ENCODE data around the gene ZNF48. TPM values are rescaled to one million over a fixed set of nuclear protein-coding genes. Genes with fewer than 3 reads are reported as not detected.

Gene ZNF48
- total RNA-seq = 9.0 and 13.0 TPM in 2 replicates

DNA sequence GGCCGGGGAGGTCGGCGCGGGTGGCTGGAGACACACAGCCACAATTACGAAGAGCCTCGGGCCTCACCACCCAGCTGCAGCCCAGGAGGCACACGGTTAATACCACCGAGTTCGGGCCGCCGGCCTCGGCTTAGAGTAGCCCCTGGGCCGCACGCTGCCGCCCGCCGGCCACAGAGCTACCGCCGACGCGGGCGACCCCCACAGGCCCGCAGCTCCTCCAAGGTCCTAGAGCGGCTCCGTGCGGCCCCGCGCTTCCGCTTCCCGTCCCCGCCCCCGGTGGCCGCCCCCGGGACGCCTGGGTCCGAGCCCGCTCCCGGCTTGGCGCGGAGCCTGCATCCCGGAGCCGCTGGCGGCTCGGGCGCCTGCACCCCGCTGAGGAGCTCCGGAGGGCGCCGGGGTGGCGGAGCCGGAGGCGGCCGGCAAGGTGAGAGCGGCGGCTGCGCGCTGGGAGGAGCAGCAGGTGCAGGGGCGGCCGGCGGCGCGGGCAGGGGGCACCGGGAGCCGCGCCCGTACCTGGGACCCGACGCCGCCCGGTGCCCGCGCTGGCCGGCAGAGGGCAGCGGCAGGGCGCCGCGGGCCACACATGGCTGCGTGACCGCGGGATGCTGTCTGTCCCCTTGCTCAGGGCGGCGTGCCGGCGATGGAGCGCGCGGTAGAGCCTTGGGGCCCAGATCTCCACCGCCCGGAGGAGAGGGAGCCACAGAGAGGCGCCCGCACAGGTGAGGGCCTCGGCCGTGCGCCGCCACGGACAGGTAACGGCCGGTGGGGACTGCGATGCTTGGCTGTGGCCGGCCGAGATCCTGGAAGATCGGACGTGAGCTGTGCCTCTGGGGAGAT lies at the start of gene ZNF48:
Gene ZNF48, plus strand, starts transcription at position 266 of the 837 bp plus-strand sequence. Its CDS starts 375 bp downstream, at position 641.

DNA sequence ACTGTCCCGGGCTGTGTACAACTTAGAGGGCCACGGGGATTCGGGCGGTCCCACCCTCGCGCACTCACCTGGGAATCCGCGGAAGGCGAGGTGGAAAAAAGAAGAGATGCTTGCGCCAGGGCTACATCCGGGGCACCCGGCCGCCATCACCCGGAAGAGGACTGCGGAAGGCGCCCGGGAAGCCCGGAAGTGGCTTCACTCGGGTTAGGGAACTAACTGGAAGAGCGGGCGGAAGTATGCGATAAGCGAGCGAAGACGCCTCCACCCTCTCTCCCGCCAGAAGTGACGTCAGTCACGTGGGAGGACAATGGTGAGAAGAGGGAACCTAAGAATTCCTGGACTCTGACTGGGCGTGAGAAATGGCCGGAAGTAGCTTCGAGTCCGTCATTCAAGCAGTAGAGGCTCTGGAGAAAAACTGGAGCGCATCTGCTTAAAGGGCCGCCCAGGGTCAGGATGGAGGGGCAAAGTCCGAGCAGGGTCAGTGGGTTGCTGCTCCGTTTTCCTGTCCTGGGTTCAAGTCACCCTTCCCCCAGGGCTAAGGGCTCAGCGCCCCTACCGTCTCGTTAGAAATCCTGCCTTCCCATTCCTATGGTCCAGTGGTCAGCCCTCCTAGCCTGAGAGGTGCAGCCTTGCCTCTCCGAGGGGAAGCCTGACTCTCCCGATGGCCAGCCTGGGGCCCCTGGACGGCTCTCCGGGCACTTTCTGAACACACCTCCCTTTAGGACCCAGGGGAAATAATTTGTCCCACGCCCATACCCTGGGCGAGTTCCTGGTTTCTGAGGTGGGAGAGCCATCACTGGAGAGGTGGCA lies 39.9 kb upstream of the ZNF48 start, which contains the start of gene CD2BP2:
Gene CD2BP2, minus strand, starts transcription at position 165 of the 810 bp plus-strand sequence. CDS start 627 bp downstream, outside the sequence.

DNA sequence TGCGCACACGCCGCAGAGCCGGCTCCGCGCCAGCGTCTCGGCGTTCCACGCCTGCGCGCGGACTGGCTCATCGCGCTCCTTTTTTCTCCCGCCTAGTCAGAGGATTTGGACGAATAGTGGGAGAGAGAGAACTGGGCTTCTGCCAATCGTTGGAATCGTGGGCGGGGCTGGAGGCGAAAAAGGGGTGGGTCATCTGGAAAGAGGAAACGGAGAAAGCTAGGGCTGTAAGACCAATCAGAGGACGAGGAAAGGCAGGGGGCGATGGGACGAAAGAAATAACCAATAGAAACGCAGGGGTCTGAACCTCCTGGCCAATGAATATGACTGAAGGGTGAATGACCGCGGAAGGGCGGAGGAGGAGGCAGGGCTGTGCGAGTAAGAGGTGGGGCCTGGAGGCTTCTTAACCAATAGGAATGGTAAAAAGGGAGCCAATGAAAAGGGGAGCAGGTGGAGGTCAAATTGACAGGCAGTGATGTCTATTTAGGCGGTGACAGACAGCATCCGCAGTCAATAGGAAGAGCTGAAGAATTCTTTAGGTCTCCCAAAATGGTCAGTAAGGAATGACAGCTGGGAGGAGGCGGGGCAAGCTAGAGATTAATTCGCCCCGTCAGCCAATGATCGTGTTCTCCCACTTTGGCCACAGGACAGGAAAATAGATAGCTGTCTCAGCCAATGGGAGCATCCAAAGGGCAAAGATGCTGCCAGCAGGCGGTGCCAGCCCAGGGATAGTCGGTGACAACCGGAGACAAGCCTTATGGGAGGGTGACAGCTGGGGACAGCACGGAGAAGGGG lies 24.6 kb upstream of the ZNF48 start, which contains the start of gene TBC1D10B:
Gene TBC1D10B, minus strand, starts transcription at position 39 of the 792 bp plus-strand sequence. CDS start 311 bp downstream, outside the sequence.

DNA sequence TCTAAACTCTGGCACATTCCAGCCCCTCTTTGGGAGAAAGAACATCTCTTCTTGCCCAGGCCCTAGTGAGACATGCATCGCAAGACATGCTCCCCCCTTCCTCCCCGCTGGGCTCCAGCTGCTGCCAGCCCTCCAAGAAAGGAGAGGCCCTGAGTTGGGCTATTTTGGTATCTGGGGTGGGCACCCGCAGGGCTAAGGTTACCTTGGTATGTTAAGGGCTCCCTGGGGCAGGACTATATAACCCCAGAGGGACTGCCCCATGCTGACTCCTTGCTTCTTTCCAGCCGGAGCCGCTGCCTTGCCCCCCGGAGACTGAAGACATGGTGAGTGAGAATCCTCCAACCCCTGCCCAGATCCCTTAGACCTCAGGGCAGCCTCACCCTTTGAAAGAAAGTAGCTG lies 20.7 kb upstream of the ZNF48 start, which contains the start of gene MYL11:
Gene MYL11, plus strand, starts transcription at position 265 of the 400 bp plus-strand sequence. Its CDS starts 56 bp downstream, at position 321.

DNA sequence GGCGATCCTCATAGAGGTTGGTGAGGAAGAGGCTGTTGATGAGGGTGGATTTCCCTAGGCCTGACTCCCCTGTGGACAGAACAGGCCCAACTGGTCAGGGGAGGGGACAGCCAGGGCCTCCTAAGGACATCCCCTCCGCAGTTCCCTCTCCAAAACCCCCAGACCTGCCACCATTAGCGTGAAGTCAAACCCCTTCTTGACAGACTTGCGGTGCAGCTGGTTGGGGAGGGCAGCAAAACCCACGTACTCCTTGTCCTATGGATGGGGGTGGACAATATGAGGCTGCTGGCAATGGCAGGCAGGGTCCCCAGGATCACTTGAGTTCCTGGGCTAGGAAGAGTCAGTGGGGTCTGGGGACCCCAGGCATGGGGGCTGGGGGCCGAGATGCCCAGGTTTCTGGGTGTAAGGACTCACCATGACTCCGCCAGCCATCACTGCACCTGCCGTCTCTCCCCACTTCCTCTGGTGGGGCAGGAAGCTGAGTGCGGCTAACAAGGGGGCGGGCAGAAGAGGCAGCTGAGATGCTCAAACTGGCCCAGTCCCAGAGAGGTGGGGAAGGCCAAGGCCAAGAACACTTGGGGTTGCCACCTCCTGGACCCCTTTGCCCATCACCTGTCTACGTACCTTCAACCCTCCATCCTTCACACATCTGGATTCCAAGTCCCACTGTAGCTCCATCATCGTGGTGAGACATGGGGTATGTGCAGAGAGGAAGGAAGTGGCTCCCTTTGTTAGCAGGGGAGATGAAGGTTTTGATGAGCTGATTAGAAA lies 12.9 kb upstream of the ZNF48 start, which contains the start of gene SEPTIN1:
Gene SEPTIN1, minus strand, starts transcription at position 451 of the 771 bp plus-strand sequence. Its CDS starts 19 bp downstream, at position 432.

DNA sequence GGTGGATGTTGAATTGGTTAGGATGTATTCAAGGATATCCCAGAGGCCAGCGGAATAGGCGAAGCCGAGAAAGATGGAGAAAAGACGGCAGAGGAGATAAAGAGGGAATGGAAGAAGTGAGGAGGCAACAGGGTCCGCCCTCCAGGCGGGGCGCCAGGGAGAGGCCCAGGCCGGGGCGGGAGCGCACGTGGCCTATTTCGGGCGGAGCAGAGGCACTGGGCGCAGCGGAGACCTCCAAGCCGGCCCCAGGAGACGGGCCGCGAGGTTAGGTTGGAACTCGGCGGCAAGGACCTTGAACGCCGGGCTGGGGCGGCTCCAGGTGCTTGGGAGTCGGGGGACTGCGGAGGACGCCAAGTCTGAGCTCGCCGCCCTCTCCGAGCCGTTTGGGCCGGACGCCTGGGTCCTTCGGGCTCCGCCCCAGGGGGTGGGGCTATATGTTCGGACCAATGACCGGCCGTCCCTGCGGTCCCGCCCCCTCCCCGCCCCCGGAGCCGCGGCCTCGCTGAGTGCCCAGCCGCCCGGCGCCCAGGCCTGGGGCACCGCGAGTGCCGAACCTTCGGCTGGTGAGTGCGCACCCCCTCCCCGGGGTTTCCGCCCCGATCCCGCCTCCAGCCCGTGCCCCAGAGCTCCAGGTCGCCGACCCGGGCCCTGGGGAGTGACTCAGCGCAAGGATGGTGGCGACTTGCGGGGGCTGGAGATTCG lies 12.0 kb downstream of the ZNF48 start, which contains the start of gene ZNF771:
Gene ZNF771, plus strand, starts transcription at position 505 of the 702 bp plus-strand sequence. CDS start 448 bp downstream, outside the sequence.

DNA sequence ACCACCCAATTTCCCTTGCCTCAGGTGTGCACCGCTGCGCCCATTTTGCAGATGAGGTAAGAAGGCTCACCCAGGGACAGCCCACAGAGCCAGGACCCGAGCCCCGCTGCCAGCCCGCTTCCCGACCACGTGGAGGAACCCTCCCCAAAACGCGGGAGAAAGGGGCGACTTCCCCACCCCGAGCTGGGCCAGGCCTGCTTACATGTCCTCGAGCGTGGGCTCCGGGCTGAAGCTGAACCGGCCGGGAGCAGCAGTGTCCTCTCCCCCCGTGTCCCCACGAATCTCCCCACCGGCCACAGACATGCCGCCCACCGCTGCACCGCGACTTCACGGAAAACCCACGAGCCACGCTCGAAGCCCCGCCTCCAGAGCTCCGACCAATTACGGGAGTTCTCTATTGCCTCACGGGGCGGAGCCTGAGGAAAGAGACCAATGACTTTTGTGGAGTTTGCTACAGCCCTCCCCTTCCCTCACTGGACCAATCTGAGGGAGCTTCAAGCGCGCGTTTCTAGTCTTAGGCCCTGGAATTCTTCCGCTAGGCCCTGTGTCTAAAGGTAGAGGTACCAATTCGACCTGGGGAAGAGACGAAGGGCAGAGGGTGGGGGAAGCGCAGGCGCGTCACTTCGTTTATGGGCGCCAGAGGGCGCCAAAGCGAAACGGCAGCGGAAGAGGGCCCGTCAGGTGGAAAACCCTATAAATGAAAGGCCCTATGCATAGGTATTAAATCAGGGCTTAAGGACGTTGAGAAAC lies 34.6 kb downstream of the ZNF48 start, which contains the start of gene DCTPP1:
Gene DCTPP1, minus strand, starts transcription at position 353 of the 750 bp plus-strand sequence. Its CDS starts 50 bp downstream, at position 303.

DNA sequence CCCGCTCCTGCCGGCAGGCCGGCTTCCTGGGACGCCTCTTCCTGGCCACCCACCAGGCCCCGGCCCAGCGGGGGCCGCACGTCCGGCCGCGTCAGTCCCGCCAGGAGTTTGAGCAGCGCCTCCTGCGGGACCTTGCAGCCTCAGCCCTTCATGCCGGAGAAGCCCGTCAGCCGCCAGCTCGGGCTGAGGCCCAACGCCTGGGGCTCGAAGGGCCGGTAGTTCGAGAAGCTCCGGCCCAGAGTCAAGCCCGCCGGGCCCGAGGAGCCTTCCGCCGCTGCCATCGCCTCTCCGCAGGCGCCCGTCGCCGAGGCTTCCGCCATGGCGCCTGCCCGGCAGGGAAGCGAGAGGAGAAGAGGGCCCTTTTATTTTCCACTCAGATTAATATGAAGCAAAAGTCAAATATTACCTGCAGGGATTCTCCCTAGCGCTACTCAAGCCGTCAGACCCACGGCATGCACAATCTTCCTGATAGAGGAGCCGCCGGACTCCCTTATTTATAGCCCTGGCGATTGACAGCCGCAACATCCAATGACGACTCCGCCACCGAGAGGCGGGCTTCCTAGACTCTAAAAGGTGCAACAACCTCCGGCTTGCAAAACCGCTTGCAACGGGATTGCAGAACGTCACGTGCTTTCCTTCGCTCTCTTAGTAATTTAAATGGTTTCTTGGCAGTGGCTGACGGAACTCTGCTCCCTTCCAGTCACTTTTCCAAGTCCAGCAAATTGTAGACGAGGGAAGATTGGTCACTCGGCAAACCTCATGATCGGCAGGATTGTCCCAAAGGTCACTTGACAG lies 50.4 kb downstream of the ZNF48 start, which contains the start of gene SEPHS2:
Gene SEPHS2, minus strand, starts transcription at position 467 of the 795 bp plus-strand sequence. Its CDS starts 147 bp downstream, at position 320.

Other genes with a start within 250 kb of the ZNF48 start
- gene CORO1A, start 211.8 kb upstream of the ZNF48 start, total RNA-seq = 0.78 and 1.0 TPM in 2 replicates
- 32.4 and 51.9 TPM in 2 replicates for gene BOLA2B, start 201.8 kb upstream of the ZNF48 start, total RNA-seq
- 19.6 and 47.2 TPM in 2 replicates for gene SLX1A, start 201.5 kb upstream of the ZNF48 start, total RNA-seq
- 1.0 and 1.9 TPM in 2 replicates for gene SULT1A3, start 196.2 kb upstream of the ZNF48 start, total RNA-seq
- under 0.01 and 1.8 TPM in 2 replicates for gene NPIPB13, start 146.9 kb upstream of the ZNF48 start, total RNA-seq
- 28.9 and 32.1 TPM in 2 replicates for gene CD2BP2, start 40.1 kb upstream of the ZNF48 start, total RNA-seq
- gene TBC1D10B, start 24.9 kb upstream of the ZNF48 start, total RNA-seq = 21.5 and 35.7 TPM in 2 replicates
- not detected in 2 replicates for gene MYL11, start 20.6 kb upstream of the ZNF48 start, total RNA-seq
- gene SEPTIN1, start 12.9 kb upstream of the ZNF48 start, total RNA-seq = 0.07 TPM in 1 of 2 replicates, not detected in the other
- 6.0 and 8.2 TPM in 2 replicates for gene ZNF771, start 12.2 kb downstream of the ZNF48 start, total RNA-seq
- gene DCTPP1, start 34.6 kb downstream of the ZNF48 start, total RNA-seq = 15.5 and 25.6 TPM in 2 replicates
- 34.7 and 43.4 TPM in 2 replicates for gene SEPHS2, start 50.5 kb downstream of the ZNF48 start, total RNA-seq
- under 0.01 TPM in 1 of 2 replicates, not detected in the other for gene ITGAL, start 77.3 kb downstream of the ZNF48 start, total RNA-seq
- 31.5 and 34.2 TPM in 2 replicates for gene ZNF768, start 131.1 kb downstream of the ZNF48 start, total RNA-seq
- gene ZNF747, start 139.4 kb downstream of the ZNF48 start, total RNA-seq = 5.7 and 6.8 TPM in 2 replicates
- gene ZNF764, start 163.0 kb downstream of the ZNF48 start, total RNA-seq = 3.4 and 4.3 TPM in 2 replicates
- 4.8 and 5.5 TPM in 2 replicates for gene ZNF688, start 176.3 kb downstream of the ZNF48 start, total RNA-seq
- 4.1 and 8.2 TPM in 2 replicates for gene ZNF785, start 190.3 kb downstream of the ZNF48 start, total RNA-seq
- 3.1 and 4.7 TPM in 2 replicates for gene ZNF689, start 215.0 kb downstream of the ZNF48 start, total RNA-seq